Natural killer cell (primary cell): ENCODE data around the gene LRRC10B. TPM values are rescaled to one million over a fixed set of nuclear protein-coding genes. Genes with fewer than 3 reads are reported as not detected.

Experiments used
- ATAC-seq, 3 donors: fragments of 150-1000 bp in 2 of 3; fragments of 200-7000 bp in 1 of 3; cut with Tn5 transposase; 1 replicate in 1 of 3; 2 replicates in 2 of 3; pipeline ENCODE4 v1.10.0; 2021; ENCODE audit warnings: mild to moderate bottlenecking in 2 of 3, moderate library complexity in 2 of 3
- DNase-seq, 2 donors: peaks; one replicate each; pipeline versions ENCODE4 v3.0.0 to v3.0.0-alpha.2; 2013 to 2021; ENCODE audit warnings: mixed read lengths in 1 of 2
- H3K27ac ChIP-seq: one replicate; pipeline ENCODE4 v1.5.1; 2013; ENCODE audit warnings: mild to moderate bottlenecking, low read length
- H3K27me3 ChIP-seq: one replicate; pipeline ENCODE4 v1.6.1; 2013; ENCODE audit warnings: low read length; ENCODE audit not compliant: control insufficient read depth, insufficient read depth
- H3K36me3 ChIP-seq: one replicate; pipeline ENCODE4 v1.6.1; 2013; ENCODE audit warnings: low read length; ENCODE audit not compliant: control insufficient read depth, insufficient read depth
- H3K4me1 ChIP-seq: one replicate; pipeline ENCODE4 v1.6.1; 2013; ENCODE audit warnings: low read length; ENCODE audit not compliant: control insufficient read depth, insufficient read depth
- H3K4me3 ChIP-seq: one replicate; pipeline ENCODE4 v1.5.1; 2013; ENCODE audit warnings: low read length
- H3K9me3 ChIP-seq: one replicate; pipeline ENCODE4 v1.6.1; 2013; ENCODE audit warnings: low read length; ENCODE audit not compliant: control insufficient read depth, insufficient read depth
- H3K27ac Mint-ChIP-seq, 2 donors: one replicate each; pipeline ENCODE4 v1.8.0; 2022; ENCODE audit warnings: mild to moderate bottlenecking in 2 of 2, mixed read lengths in 2 of 2, moderate library complexity in 1 of 2
- H3K27me3 Mint-ChIP-seq, 2 donors: one replicate each; pipeline ENCODE4 v1.8.0; 2022; ENCODE audit warnings: low read depth in 2 of 2, mixed read lengths in 2 of 2
- H3K36me3 Mint-ChIP-seq: one replicate; pipeline ENCODE4 v1.8.0; 2022; ENCODE audit warnings: mixed read lengths
- H3K4me1 Mint-ChIP-seq, 2 donors: one replicate each; pipeline ENCODE4 v1.8.0; 2022; ENCODE audit warnings: mixed read lengths in 2 of 2
- H3K4me3 Mint-ChIP-seq: one replicate; pipeline ENCODE4 v1.8.0; 2022; ENCODE audit warnings: mild to moderate bottlenecking, moderate library complexity, mixed read lengths
- H3K9me3 Mint-ChIP-seq, 2 donors: one replicate each; pipeline ENCODE4 v1.8.0; 2022; ENCODE audit warnings: mixed read lengths in 2 of 2
- CTCF ChIP-seq: fragments of 200-600 bp; IDR thresholded peaks from one replicate; pipeline ENCODE4 v1.8.0; 2022; ENCODE audit warnings: antibody characterized with exemption
- WGBS: methylation state at CpG from one replicate; pipeline ENCODE4 v1.1.7; 2013; ENCODE audit warnings: missing lambda C conversion rate; ENCODE audit not compliant: insufficient coverage; 5-methylcytosine and 5-hydroxymethylcytosine counted together
- intact Hi-C: fragments of 100-400 bp; cut with micrococcal nuclease; formaldehyde crosslinking; loops from one replicate; pipeline ENCODE4 v1.14.2; 2022
- total RNA-seq, 4 donors: library from RNA; stranded (reverse); fragments of 120-200 nt in 1 of 4; gene quantifications; one replicate each; pipeline versions ENCODE4 v1.2.3 to v1.2.4, GENCODE V29; 2013 to 2022

The LRRC10B gene
- total RNA-seq, 3 donors from 2014 or later (not counting 1 experiment from before 2014, with no cell fraction given): not detected

- Histone ChIP-seq H3K27ac (no peak overlapping the region), H3K36me3 (no peaks in the 10 kb centered on the region), H3K4me1 (peaks cover 9% of the 10 kb centered on the region), H3K4me3 (no peak overlapping the region), H3K27me3 (peaks cover 15% of the 10 kb centered on the region), H3K9me3 (no peaks in the 10 kb centered on the region)
- H3K27me3 Mint-ChIP-seq: peaks cover 26 to 32% of the 10 kb centered on the region in 2 donors
- no peak for TF ChIP-seq CTCF
- intact Hi-C loops: no loop called here
- peaks cover 5% of the 10 kb centered on the region in 2 donors for H3K4me1 Mint-ChIP-seq
- DNase-seq: no peak
- H3K27ac Mint-ChIP-seq: no peak overlapping the region
- H3K36me3 Mint-ChIP-seq: no peaks in the 10 kb centered on the region
- no peak for ATAC-seq
- no peaks in the 10 kb centered on the region for H3K9me3 Mint-ChIP-seq
- no peak overlapping the region for H3K4me3 Mint-ChIP-seq
- WGBS: 88% methylated on average over 14 of the region's 14 CpGs
Measured at GRCh38 chr11:61510974-61511373, 2.4 kb downstream of the LRRC10B start.

- H3K4me3 Mint-ChIP-seq: no peak overlapping the region
- intact Hi-C loops: no loop called here
- no peak overlapping the region for H3K27ac Mint-ChIP-seq
- Histone ChIP-seq H3K27me3 (peaks cover 14% of the 10 kb centered on the region), H3K4me1 (peaks cover 10% of the 10 kb centered on the region), H3K27ac (no peak overlapping the region), H3K36me3 (no peaks in the 10 kb centered on the region), H3K4me3 (no peak overlapping the region), H3K9me3 (no peaks in the 10 kb centered on the region)
- ATAC-seq (no peak), DNase-seq (no peak)
- WGBS: 55% methylated on average over 3 of the region's 3 CpGs
- H3K9me3 Mint-ChIP-seq: no peaks in the 10 kb centered on the region
- peaks cover 6 to 9% of the 10 kb centered on the region in 2 donors for H3K4me1 Mint-ChIP-seq
- peaks cover 25 to 27% of the 10 kb centered on the region in 2 donors for H3K27me3 Mint-ChIP-seq
- no peaks in the 10 kb centered on the region for H3K36me3 Mint-ChIP-seq
- TF ChIP-seq CTCF: no peak
Measured at GRCh38 chr11:61511383-61511782, 2.8 kb downstream of the LRRC10B start.

GRCh38 chr11:61512435-61512834, 3.9 kb downstream of the LRRC10B start:
- no peak overlapping the region for H3K27ac Mint-ChIP-seq
- H3K27me3 ChIP-seq: peaks cover 11% of the 10 kb centered on the region
- peaks cover 20% of the 10 kb centered on the region for H3K4me1 ChIP-seq
- no peak overlapping the region for H3K4me3 Mint-ChIP-seq
- no peaks in the 10 kb centered on the region for H3K36me3 ChIP-seq
- WGBS: 81% methylated on average over 4 of the region's 4 CpGs
- H3K4me3 ChIP-seq: no peak overlapping the region
- DNase-seq (no peak), ATAC-seq (no peak)
- no peaks in the 10 kb centered on the region for H3K36me3 Mint-ChIP-seq
- H3K27ac ChIP-seq: no peak overlapping the region
- peaks cover 23 to 29% of the 10 kb centered on the region in 2 donors for H3K27me3 Mint-ChIP-seq
- peaks cover 14 to 17% of the 10 kb centered on the region in 2 donors for H3K4me1 Mint-ChIP-seq
- H3K9me3 Mint-ChIP-seq: no peaks in the 10 kb centered on the region
- H3K9me3 ChIP-seq: no peaks in the 10 kb centered on the region
- no peak for TF ChIP-seq CTCF
- intact Hi-C loops: no loop called here

- ATAC-seq (no peak), DNase-seq (no peak)
- H3K27me3 ChIP-seq: peaks cover 7% of the 10 kb centered on the region
- H3K4me1 Mint-ChIP-seq: peaks cover 8 to 12% of the 10 kb centered on the region in 2 donors
- H3K4me3 ChIP-seq: no peak overlapping the region
- no peak overlapping the region for H3K4me3 Mint-ChIP-seq
- H3K4me1 ChIP-seq: peaks cover 16% of the 10 kb centered on the region
- 75% methylated on average over 11 of the region's 11 CpGs for whole genome bisulfite sequencing
- H3K27ac Mint-ChIP-seq: no peak overlapping the region
- no peaks in the 10 kb centered on the region for H3K9me3 ChIP-seq
- no peak for TF ChIP-seq CTCF
- H3K36me3 Mint-ChIP-seq: no peaks in the 10 kb centered on the region
- no peaks in the 10 kb centered on the region for H3K36me3 ChIP-seq
- H3K9me3 Mint-ChIP-seq: no peaks in the 10 kb centered on the region
- peaks cover 17 to 21% of the 10 kb centered on the region in 2 donors for H3K27me3 Mint-ChIP-seq
- intact Hi-C loops: no loop called here
- H3K27ac ChIP-seq: no peak overlapping the region
Measured at GRCh38 chr11:61513143-61513765, 4.7 kb downstream of the LRRC10B start.
